T-helper 9 cell (primary cell): ENCODE data around the gene LRRC23.

ENCODE experiments used
- DNase-seq: peaks from one replicate; pipeline ENCODE4 v3.0.0-alpha.2; 2020

The LRRC23 gene

DNA sequence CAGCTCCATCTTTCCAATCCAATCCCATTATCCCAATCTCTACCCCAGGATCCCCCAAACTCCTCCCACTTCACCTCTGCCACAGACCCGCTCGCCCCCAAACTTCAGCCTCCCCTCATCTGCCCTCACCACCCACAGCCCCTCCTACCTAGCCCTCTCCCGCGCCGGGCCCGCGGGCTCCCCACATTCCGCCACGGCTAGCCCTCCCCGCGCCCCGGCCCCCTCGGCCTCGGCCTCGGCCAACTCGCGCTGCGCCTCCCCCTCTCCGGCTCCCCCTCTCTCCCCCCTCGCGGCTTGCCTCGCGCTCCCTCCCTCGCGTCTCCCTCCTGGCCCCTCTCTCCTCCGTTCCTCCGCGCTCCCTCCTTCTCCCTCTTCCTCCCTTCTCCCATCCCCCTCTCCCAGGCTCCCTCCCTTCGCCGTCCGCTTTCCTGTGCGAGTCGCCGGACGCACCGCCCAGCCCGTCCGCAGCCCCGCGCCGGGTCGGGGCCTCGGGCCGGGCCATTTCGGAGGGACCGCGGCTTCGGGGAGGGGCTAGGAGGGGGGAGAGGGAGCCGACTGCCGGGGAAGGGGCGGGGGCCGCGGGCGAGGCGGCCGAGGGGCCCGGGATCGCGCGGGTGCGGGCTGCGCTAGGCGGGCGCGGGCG is 22.9 kb downstream of the LRRC23 start, which contains the start of gene ATN1:
TSS of gene ATN1 (plus strand) at position 581 of the 643 bp plus-strand sequence. CDS start 6,043 bp downstream, outside the sequence.
- peak; percentile 46 for DNase-seq

DNA sequence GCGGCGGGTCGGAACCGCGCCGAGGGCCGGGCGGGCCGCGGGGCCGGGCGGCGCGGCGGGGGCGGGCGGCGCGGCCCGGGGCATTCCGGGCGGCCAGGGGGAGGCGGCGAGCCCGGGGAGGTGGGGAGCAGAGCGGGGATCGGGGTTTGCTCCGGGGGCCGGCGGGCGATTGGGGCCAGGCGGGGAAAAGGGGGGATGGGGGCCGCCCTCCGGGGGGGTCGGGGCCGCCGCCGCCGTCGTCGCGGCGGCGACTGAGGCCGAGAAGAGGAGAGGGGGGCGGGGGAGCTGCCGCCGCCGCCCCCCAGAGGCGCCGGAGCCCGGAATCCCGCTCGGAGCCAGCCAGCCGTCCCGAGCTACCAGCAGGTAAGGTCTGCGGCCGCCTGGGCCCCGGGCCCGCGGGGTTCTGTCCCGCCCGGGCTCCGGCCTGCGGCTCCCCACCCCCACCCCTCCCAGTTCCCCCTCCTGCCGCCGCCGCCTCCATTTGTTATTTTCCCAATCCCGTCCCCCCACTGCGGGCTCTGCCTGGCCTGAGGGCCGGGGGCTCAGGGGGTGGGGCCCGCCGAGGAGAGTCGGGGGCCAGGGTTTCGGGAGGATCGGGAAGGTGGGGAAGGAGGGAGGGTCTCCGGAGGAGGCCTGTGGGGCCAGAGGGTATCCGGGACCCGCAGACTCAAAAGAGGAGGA is 23.5 kb downstream of the LRRC23 start:
- DNase-seq = peak; percentile 20

DNA sequence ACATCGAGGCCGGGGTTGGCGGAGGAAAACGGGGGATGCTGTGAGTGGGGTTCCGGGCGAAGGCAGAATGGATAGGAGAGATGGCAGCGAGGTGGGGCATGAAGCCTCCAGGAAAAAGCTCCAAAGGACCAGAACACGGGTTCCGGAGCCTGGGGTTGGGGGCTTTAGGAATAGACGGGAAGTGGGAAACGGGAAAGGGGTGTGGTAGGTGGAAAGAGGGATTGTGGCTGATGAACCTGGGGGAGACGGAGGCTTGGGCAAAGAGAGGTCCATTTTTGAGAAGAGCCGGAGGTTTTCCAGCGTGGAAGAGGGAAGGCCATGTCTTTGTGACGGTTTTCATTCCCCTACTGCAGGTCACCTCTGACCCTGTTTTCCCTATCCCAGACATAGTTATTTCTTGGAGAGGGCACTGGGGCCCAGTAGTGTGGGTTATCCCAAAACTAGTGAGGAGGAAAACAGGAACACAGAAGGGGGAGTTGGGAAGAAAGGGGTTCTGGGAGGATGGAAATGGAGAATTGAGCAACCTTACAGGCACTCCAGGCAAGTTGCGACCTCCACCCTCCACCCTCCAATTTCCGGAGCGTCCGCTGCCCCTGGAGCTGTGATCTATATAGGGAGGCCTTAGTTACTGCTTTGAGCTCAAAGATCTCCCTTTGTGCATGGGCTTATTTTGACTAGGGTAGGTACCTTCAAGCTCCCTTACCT is 24.2 kb downstream of the LRRC23 start:
- DNase-seq = no peak

GRCh38 chr12:6929466-6930452 is 25.1 kb downstream of the LRRC23 start:
- DNase-seq = no peak

DNA sequence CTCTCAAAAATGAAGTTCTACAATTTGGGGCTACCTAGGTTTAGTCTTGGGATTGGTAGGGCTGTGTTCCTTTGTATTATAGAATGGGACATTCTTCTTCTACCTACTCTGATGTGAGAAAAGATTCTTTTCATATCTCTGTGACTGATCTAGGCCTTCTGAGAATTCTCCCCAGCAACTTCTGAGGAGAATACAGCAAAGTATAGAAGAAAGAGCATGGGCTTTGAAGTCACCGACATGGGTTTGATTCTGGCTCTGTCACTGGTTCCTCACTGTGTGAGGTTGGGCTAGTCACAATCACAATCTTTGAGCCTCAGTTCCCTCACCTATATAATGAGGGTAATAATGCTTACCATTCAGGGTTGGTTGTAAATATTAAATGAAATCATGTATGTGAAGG is 28.1 kb downstream of the LRRC23 start:
- DNase-seq = no peak

- no peak for DNase-seq
Observed at GRCh38 chr12:6934110-6934509, 29.5 kb downstream of the LRRC23 start.

- no peak for DNase-seq
Observed at GRCh38 chr12:6935371-6936193, 31.0 kb downstream of the LRRC23 start.

DNA sequence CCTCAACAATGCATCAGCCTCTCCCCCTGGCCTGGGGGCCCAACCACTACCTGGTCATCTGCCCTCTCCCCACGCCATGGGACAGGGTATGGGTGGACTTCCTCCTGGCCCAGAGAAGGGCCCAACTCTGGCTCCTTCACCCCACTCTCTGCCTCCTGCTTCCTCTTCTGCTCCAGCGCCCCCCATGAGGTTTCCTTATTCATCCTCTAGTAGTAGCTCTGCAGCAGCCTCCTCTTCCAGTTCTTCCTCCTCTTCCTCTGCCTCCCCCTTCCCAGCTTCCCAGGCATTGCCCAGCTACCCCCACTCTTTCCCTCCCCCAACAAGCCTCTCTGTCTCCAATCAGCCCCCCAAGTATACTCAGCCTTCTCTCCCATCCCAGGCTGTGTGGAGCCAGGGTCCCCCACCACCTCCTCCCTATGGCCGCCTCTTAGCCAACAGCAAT is 31.6 kb downstream of the LRRC23 start:
- no peak for DNase-seq

DNA sequence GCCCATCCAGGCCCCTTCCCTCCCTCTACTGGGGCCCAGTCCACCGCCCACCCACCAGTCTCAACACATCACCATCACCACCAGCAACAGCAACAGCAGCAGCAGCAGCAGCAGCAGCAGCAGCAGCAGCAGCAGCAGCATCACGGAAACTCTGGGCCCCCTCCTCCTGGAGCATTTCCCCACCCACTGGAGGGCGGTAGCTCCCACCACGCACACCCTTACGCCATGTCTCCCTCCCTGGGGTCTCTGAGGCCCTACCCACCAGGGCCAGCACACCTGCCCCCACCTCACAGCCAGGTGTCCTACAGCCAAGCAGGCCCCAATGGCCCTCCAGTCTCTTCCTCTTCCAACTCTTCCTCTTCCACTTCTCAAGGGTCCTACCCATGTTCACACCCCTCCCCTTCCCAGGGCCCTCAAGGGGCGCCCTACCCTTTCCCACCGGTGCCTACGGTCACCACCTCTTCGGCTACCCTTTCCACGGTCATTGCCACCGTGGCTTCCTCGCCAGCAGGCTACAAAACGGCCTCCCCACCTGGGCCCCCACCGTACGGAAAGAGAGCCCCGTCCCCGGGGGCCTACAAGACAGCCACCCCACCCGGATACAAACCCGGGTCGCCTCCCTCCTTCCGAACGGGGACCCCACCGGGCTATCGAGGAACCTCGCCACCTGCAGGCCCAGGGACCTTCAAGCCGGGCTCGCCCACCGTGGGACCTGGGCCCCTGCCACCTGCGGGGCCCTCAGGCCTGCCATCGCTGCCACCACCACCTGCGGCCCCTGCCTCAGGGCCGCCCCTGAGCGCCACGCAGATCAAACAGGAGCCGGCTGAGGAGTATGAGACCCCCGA is 32.2 kb downstream of the LRRC23 start:
- no peak for DNase-seq

- peak; percentile 86 for DNase-seq
Observed at GRCh38 chr12:6937481-6938352, 33.1 kb downstream of the LRRC23 start.

- DNase-seq = no peak
Observed at GRCh38 chr12:6938353-6939190, 34.0 kb downstream of the LRRC23 start.

DNA sequence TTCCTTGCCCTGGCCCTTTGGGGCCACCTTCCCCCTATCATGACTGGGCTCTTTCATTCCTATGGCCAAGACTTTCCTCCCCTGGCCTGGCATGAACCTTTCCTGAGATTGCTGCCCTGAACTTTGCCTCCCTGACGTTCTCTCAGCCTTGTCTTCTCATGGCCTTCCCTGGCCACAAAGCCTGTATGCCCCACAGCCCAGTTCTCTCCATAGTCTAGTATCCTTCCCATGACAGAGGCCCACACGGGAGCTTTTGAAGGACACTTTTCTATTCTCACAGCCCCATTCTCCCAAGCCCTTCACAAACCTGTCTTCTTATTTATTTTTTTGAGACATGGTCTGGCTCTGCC is 34.5 kb downstream of the LRRC23 start:
- no peak for DNase-seq

DNA sequence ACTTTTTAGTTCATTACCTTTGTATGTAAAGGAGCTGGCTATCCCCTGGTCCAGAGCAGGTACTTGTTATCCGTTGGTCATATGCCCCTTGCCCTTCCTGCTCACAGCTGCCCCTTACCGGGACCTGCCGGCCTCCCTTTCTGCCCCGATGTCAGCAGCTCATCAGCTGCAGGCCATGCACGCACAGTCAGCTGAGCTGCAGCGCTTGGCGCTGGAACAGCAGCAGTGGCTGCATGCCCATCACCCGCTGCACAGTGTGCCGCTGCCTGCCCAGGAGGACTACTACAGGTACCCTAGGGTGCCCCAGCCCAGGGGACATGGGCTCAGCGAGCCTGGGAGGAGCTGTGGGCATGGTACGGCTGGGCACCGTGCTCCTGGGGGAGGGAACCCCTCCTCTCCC is 36.6 kb downstream of the LRRC23 start:
- DNase-seq = no peak

GRCh38 chr12:6941782-6942181 is 37.2 kb downstream of the LRRC23 start:
- no peak for DNase-seq

- DNase-seq = no peak
Observed at GRCh38 chr12:6942331-6942665, 37.7 kb downstream of the LRRC23 start.

DNA sequence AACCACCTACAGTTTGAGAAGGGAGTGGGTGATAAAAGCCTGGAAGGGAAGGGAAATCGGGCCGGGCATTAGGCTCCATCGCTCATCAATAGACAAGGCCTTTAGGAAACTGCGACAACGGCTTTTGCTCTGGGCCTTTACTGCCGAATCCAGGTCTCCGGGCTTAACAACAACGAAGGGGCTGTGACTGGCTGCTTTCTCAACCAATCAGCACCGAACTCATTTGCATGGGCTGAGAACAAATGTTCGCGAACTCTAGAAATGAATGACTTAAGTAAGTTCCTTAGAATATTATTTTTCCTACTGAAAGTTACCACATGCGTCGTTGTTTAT is 38.7 kb downstream of the LRRC23 start:
- DNase-seq = peak; percentile 70

- peak; percentile 55 for DNase-seq
Observed at GRCh38 chr12:6943722-6944380, 39.2 kb downstream of the LRRC23 start, which contains the start of the genes C12orf57 and RNU7-1. Gene C12orf57, plus strand, starts transcription at chr12:6944022. Its CDS starts 100 bp downstream, at chr12:6944122. Gene RNU7-1, plus strand, starts transcription at chr12:6943816.
